ENCODE data around the gene KRT20. TPM values are rescaled to one million over a fixed set of nuclear protein-coding genes. Genes with fewer than 3 reads are reported as not detected.
"Not testable (repeated sequence)": the region's sequence is repeated elsewhere in the genome, so short reads cannot be mapped to it uniquely, and the experiment has no call there.

KRT20 gene
- total RNA-seq, 2 donors from 2014 or later = not detected

- Histone ChIP-seq H3K36me3 (no peaks in the 10 kb centered on the region), H3K27me3 (replicated peaks; ENCODE audit: insufficient read depth) (no peaks in the 10 kb centered on the region), H3K27ac (no peak overlapping the region), H3K9me3 (no peaks in the 10 kb centered on the region), H3K4me3 (no peak overlapping the region), H3K4me1 (replicated peaks) (no peaks in the 10 kb centered on the region)
- TF ChIP-seq CTCF (IDR thresholded peaks at IDR 0.05) = no peak
- TF ChIP-seq POLR2AphosphoS5 (IDR thresholded peaks at IDR 0.05) = no peak
- TF ChIP-seq POLR2A (IDR thresholded peaks at IDR 0.05) = no peak
- DNase-seq (ENCODE audit: low spot score) = no peak
- 68% methylated on average over 2 of the region's 2 CpGs for WGBS
- intact Hi-C loops (cut with DNase I) = no loop called here
Measured at GRCh38 chr17:40859536-40859935, 25.5 kb downstream of the KRT20 start.

DNA sequence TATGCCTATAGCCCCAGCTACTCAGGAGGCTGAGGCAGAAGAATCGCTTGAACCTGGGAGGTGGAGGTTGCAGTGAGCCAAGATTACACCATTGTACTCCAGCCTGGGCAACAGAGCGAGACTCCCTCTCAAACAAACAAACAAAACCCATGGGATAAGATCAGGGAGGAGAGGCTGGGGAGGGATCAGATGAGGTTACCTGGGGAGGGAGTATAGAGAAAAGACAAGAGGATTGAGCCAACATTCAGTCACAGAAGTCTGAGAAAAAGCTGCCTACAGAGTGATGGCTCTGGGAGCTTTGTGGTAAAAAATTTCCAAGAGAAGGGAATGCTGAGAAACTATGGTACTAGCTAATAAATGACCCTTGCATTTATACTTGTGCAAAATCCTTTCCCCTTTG is 26.4 kb downstream of the KRT20 start:
- H3K4me1 ChIP-seq (replicated peaks); intact Hi-C loops (cut with DNase I); H3K27me3 ChIP-seq (replicated peaks; ENCODE audit: insufficient read depth); DNase-seq (ENCODE audit: low spot score); H3K4me3 ChIP-seq; H3K36me3 ChIP-seq; H3K9me3 ChIP-seq; H3K27ac ChIP-seq: not testable (repeated sequence)
- WGBS = 76% methylated on average over 2 of the region's 2 CpGs

DNA sequence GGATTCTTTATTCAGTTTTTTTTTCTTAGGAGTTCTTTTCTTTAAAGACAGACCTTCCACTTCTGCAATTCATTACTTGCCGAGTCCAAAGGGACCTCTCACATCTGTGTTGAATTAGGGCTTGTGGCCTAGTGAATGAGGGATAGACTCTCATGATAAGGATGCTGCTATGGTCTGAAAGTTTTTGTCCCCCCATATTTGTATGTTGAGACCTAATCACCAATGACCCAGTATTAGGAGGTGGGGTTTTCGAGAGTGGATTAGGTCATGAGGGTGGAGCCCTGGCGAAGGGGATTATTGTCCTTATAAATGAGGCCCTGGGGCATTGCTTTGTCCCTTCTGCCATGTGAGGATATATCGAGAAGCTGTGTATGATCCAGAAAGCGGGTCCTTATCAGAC is 27.5 kb downstream of the KRT20 start:
- intact Hi-C loops (cut with DNase I) = loop anchor here (2.0 kb wide), 1 partner anchor 807 kb away; no protein-coding TSS in a partner anchor
- Histone ChIP-seq H3K4me3 (no peak overlapping the region), H3K27ac (no peak overlapping the region), H3K9me3 (no peaks in the 10 kb centered on the region), H3K4me1 (replicated peaks) (no peaks in the 10 kb centered on the region), H3K36me3 (no peaks in the 10 kb centered on the region), H3K27me3 (replicated peaks; ENCODE audit: insufficient read depth) (no peaks in the 10 kb centered on the region)
- no peak for DNase-seq (ENCODE audit: low spot score)
- WGBS = 73% methylated on average over 5 of the region's 5 CpGs
- TF ChIP-seq POLR2AphosphoS5 (IDR thresholded peaks at IDR 0.05) (no peak), POLR2A (IDR thresholded peaks at IDR 0.05) (no peak), CTCF (IDR thresholded peaks at IDR 0.05) (no peak)

DNA sequence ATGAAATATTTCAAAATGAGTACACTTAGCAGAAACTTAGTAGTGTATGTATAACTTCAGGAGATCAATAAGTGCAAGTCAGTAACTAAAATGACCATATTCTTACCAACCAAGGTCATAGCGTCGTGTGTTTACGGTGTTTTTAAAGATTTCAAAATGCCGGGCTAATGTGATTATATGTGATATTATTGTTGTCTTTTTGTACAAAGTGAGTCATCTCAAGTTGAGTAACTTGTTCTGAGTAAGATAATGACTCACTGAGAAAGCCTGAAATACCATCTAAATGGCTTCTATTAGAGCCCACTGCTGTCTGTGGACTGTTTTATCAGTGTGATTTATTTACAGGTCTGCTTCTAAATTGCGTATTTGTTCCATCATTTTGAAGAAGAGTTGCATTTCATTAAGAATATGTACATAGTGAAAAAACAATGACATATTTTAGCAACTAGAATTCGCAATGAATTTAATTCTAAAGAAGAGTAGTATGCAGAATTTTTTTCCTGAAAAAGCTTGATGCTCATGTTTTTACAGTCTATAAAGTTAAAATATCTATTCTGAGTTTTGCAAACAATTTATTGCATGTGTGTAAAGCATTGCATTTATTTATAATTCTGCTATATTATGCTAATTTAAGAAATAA is 30.7 kb downstream of the KRT20 start:
- DNase-seq (ENCODE audit: low spot score) = no peak
- H3K27ac ChIP-seq = no peak overlapping the region

GRCh38 chr17:40852364-40852763 is 32.7 kb downstream of the KRT20 start:
- intact Hi-C loops (cut with DNase I) = no loop called here
- TF ChIP-seq CTCF (IDR thresholded peaks at IDR 0.05) (no peak), POLR2AphosphoS5 (IDR thresholded peaks at IDR 0.05) (no peak), POLR2A (IDR thresholded peaks at IDR 0.05) (no peak)
- Histone ChIP-seq H3K4me3 (no peak overlapping the region), H3K27me3 (replicated peaks; ENCODE audit: insufficient read depth) (no peaks in the 10 kb centered on the region), H3K36me3 (no peaks in the 10 kb centered on the region), H3K4me1 (replicated peaks) (no peaks in the 10 kb centered on the region), H3K27ac (no peak overlapping the region), H3K9me3 (no peaks in the 10 kb centered on the region)
- DNase-seq (ENCODE audit: low spot score) = no peak
- WGBS = 74% methylated on average over 1 of the region's 1 CpG

More for the DNA sequence above, 30.7 kb downstream of the KRT20 start:
- Histone ChIP-seq H3K4me1 (replicated peaks) (no peaks in the 10 kb centered on the region), H3K4me3 (no peak overlapping the region), H3K36me3 (no peaks in the 10 kb centered on the region), H3K9me3 (no peaks in the 10 kb centered on the region), H3K27me3 (replicated peaks; ENCODE audit: insufficient read depth) (no peaks in the 10 kb centered on the region)
- intact Hi-C loops (cut with DNase I) = no loop called here
- 43% methylated on average over 6 of the region's 6 CpGs for WGBS
- TF ChIP-seq CTCF (IDR thresholded peaks at IDR 0.05) (no peak), POLR2AphosphoS5 (IDR thresholded peaks at IDR 0.05) (peak; percentile 33)

Measured in prostate gland (tissue), 2 donors.